HCT116 (cell line): ENCODE measurements around the gene IMPG1.

ENCODE experiments used
- EZH2 ChIP-seq: fragments of 200-600 bp; sonication (generic); IDR thresholded peaks from 2 replicates; pipeline ENCODE4 v1.6.1; 2017; ENCODE audit warnings: antibody characterized with exemption, mixed run types
- EZH2phosphoT487 ChIP-seq: fragments of 200-600 bp; IDR thresholded peaks from 2 replicates; pipeline ENCODE4 v1.6.1; 2018; ENCODE audit warnings: antibody characterized with exemption, borderline replicate concordance
- POLR2A ChIP-seq: IDR thresholded peaks from 2 replicates; pipeline ENCODE4 v1.7.0; 2011; ENCODE audit warnings: borderline replicate concordance; ENCODE audit not compliant: insufficient read depth, insufficient read length; ENCODE audit errors: extremely low read depth
- TF ChIP-seq, protein P1 (sequence below), 3 experiments: fragments of 200-600 bp in 1 of 3; sonication (generic) in 1 of 3; IDR thresholded peaks in 2 of 3; conservative IDR thresholded peaks in 1 of 3; 2 replicates each; pipeline ENCODE4 v1.5.1; 2012 to 2017; ENCODE audit warnings: low read depth in 2 of 3, low read length in 2 of 3, antibody characterized with exemption in 1 of 3, borderline replicate concordance in 1 of 3, control low read depth in 1 of 3, mild to moderate bottlenecking in 1 of 3, mixed read lengths in 1 of 3, mixed run types in 1 of 3, moderate library complexity in 1 of 3; ENCODE audit not compliant: insufficient read depth in 1 of 3
- TF ChIP-seq, protein P2 (sequence below): IDR thresholded peaks from 2 replicates; pipeline ENCODE4 v1.6.1; 2012

DNA sequence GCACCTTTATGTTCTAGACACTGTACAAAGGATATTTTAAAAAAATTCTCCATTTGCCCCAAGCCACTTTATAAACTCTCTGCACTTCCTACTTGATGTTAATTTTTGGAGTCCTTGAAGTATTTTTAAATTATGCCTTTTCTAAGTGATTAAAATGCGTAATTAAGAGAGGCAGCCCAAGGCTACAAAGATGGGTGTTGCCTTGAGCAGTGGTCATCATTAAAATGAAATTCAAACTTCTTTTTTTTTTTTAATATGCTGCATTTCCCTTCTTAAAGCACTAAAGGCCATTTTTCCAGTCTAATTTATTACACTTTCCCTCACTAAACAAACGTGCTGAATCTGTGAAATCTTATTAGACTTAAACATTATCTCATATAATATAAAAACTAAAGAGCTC lies 102.4 kb downstream of the IMPG1 start:
- TF ChIP-seq POLR2A (no peak), EZH2 (no peak), EZH2phosphoT487 (no peak)
- TF ChIP-seq, protein P1, sequence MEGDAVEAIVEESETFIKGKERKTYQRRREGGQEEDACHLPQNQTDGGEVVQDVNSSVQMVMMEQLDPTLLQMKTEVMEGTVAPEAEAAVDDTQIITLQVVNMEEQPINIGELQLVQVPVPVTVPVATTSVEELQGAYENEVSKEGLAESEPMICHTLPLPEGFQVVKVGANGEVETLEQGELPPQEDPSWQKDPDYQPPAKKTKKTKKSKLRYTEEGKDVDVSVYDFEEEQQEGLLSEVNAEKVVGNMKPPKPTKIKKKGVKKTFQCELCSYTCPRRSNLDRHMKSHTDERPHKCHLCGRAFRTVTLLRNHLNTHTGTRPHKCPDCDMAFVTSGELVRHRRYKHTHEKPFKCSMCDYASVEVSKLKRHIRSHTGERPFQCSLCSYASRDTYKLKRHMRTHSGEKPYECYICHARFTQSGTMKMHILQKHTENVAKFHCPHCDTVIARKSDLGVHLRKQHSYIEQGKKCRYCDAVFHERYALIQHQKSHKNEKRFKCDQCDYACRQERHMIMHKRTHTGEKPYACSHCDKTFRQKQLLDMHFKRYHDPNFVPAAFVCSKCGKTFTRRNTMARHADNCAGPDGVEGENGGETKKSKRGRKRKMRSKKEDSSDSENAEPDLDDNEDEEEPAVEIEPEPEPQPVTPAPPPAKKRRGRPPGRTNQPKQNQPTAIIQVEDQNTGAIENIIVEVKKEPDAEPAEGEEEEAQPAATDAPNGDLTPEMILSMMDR (IDR thresholded peaks at IDR 0.05 in 2 of 3, conservative IDR thresholded peaks at IDR 0.05 in 1 of 3; ENCODE audit: borderline replicate concordance in 1 of 3, insufficient read depth in 1 of 3, low read depth in 2 of 3, low read length in 2 of 3), result no peak
- TF ChIP-seq, protein P2, sequence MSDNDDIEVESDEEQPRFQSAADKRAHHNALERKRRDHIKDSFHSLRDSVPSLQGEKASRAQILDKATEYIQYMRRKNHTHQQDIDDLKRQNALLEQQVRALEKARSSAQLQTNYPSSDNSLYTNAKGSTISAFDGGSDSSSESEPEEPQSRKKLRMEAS, result no peak
